IMR-90 (cell line): ENCODE data around the gene GDPD5. TPM values are rescaled to one million over a fixed set of nuclear protein-coding genes. Genes with fewer than 3 reads are reported as not detected.

ENCODE experiments used
- ATAC-seq: fragments of 200-7000 bp; cut with Tn5 transposase; 2 replicates; pipeline ENCODE4 v1.9.1; 2020; ENCODE audit warnings: low read depth, mild to moderate bottlenecking, moderate library complexity
- BruUV-seq: library from RNA; stranded (reverse); fragments of 400-500 nt; replicated peaks from 2 replicates; lab custom pipeline; 2021; lab: Mats Ljungman, UMichigan
- CTCF ChIA-PET: fragments of 300-600 bp; formaldehyde crosslinking; extraction: SDS; loops from one replicate; lab custom pipeline; 2021; ENCODE audit warnings: antibody characterized with exemption; lab: Yijun Ruan, JAX
- POLR2A ChIA-PET: fragments of 300-600 bp; sonication (Branson Sonifier 250); formaldehyde crosslinking; loops from one replicate; lab custom pipeline; 2022; ENCODE audit warnings: antibody characterized with exemption; ENCODE audit not compliant: unreplicated experiment; lab: Charles Lee
- DNase-seq: peaks from one replicate; pipeline ENCODE4 v3.0.0; 2013
- H2AFZ ChIP-seq: replicated peaks from 2 replicates; pipeline ENCODE3; 2013; ENCODE audit warnings: low read length, mild to moderate bottlenecking; ENCODE audit not compliant: poor library complexity
- H2AK5ac ChIP-seq: 2 replicates; pipeline ENCODE4 v1.6.1; 2013; ENCODE audit warnings: low read depth, low read length, inconsistent platforms
- H2AK9ac ChIP-seq: replicated peaks from 2 replicates; pipeline ENCODE3; 2013; ENCODE audit warnings: mild to moderate bottlenecking, low read depth, low read length, moderate library complexity; ENCODE audit not compliant: poor library complexity
- H2BK120ac ChIP-seq: 2 replicates; pipeline ENCODE4 v1.6.1; 2013; ENCODE audit warnings: low read depth, low read length, inconsistent platforms
- H2BK15ac ChIP-seq: 3 replicates; pipeline ENCODE4 v1.6.1; 2013; ENCODE audit warnings: low read depth, low read length, inconsistent platforms
- H2BK20ac ChIP-seq: 2 replicates; pipeline ENCODE4 v1.6.1; 2013; ENCODE audit warnings: low read depth, mild to moderate bottlenecking, inconsistent platforms, low read length, moderate library complexity
- H2BK5ac ChIP-seq: 2 replicates; pipeline ENCODE4 v1.6.1; 2013; ENCODE audit warnings: mild to moderate bottlenecking, low read depth, low read length, inconsistent platforms; ENCODE audit not compliant: poor library complexity, severe bottlenecking
- H3K14ac ChIP-seq: replicated peaks from 2 replicates; pipeline ENCODE4 v1.6.1; 2013; ENCODE audit warnings: low read depth, low read length, inconsistent platforms
- H3K18ac ChIP-seq: 2 replicates; pipeline ENCODE4 v1.6.1; 2013; ENCODE audit warnings: low read depth, low read length, control low read depth
- H3K23ac ChIP-seq: 2 replicates; pipeline ENCODE4 v1.6.1; 2013; ENCODE audit warnings: low read depth, low read length, inconsistent platforms
- H3K27ac ChIP-seq: 2 replicates; pipeline ENCODE4 v1.5.1; 2013; ENCODE audit warnings: mild to moderate bottlenecking, control low read depth, low read length; ENCODE audit not compliant: insufficient read depth
- H3K27me3 ChIP-seq: 2 replicates; pipeline ENCODE4 v1.6.1; 2013; ENCODE audit warnings: low read length; ENCODE audit not compliant: control insufficient read depth, insufficient read depth
- H3K36me3 ChIP-seq: 2 replicates; pipeline ENCODE4 v1.6.1; 2013; ENCODE audit warnings: low read length, mixed read lengths; ENCODE audit not compliant: control insufficient read depth, insufficient read depth
- H3K4ac ChIP-seq: 2 replicates; pipeline ENCODE4 v1.6.1; 2013; ENCODE audit warnings: low read depth, low read length, inconsistent platforms
- H3K4me1 ChIP-seq: 2 replicates; pipeline ENCODE4 v1.6.1; 2013; ENCODE audit warnings: low read length, mixed read lengths; ENCODE audit not compliant: control insufficient read depth, insufficient read depth
- H3K4me2 ChIP-seq: 2 replicates; pipeline ENCODE4 v1.6.1; 2013; ENCODE audit warnings: low read depth, mild to moderate bottlenecking, control low read depth, low read length, moderate library complexity
- H3K4me3 ChIP-seq: 2 replicates; pipeline ENCODE4 v1.5.1; 2013; ENCODE audit warnings: low read depth, mild to moderate bottlenecking, control low read depth, low read length, moderate library complexity; ENCODE audit not compliant: insufficient read depth
- H3K56ac ChIP-seq: 2 replicates; pipeline ENCODE4 v1.6.1; 2013; ENCODE audit warnings: low read length, inconsistent platforms; ENCODE audit not compliant: insufficient read depth; ENCODE audit errors: extremely low read depth
- H3K79me1 ChIP-seq, 2 experiments: 2 replicates each; pipeline ENCODE4 v1.6.1; 2013; ENCODE audit warnings: low read length in 2 of 2, inconsistent platforms in 1 of 2, low read depth in 1 of 2
- H3K9ac ChIP-seq: 2 replicates; pipeline ENCODE4 v1.6.1; 2013; ENCODE audit warnings: low read depth, low read length, control low read depth
- H3K9me1 ChIP-seq: 2 replicates; pipeline ENCODE4 v1.6.1; 2013; ENCODE audit warnings: low read length, inconsistent platforms; ENCODE audit not compliant: insufficient read depth
- H3K9me3 ChIP-seq: 2 replicates; pipeline ENCODE4 v1.6.1; 2013; ENCODE audit warnings: low read length; ENCODE audit not compliant: control insufficient read depth, insufficient read depth
- H4K20me1 ChIP-seq: 2 replicates; pipeline ENCODE4 v1.6.1; 2013; ENCODE audit warnings: low read length, inconsistent platforms; ENCODE audit not compliant: insufficient read depth
- H4K5ac ChIP-seq: 2 replicates; pipeline ENCODE4 v1.6.1; 2013; ENCODE audit warnings: mild to moderate bottlenecking, low read depth, low read length, control low read depth
- H4K8ac ChIP-seq, 2 experiments: 2 replicates each; pipeline ENCODE4 v1.6.1; 2013; ENCODE audit warnings: low read depth in 2 of 2, low read length in 2 of 2, control low read depth in 1 of 2, inconsistent platforms in 1 of 2
- H4K91ac ChIP-seq: 2 replicates; pipeline ENCODE4 v1.6.1; 2013; ENCODE audit warnings: low read depth, low read length, inconsistent platforms; ENCODE audit not compliant: insufficient read depth
- BHLHE40 ChIP-seq: fragments of 150-350 bp; IDR thresholded peaks from 2 replicates; pipeline ENCODE4 v1.6.1; 2016; ENCODE audit warnings: mild to moderate bottlenecking, low read depth, low read length
- CEBPB ChIP-seq: IDR thresholded peaks from 2 replicates; pipeline ENCODE4 v1.6.1; 2012; ENCODE audit warnings: low read depth, low read length, improper control_type of control experiment
- CHD1 ChIP-seq: IDR thresholded peaks from 2 replicates; pipeline ENCODE4 v1.6.1; 2012; ENCODE audit warnings: low read depth, low read length, improper control_type of control experiment
- CTCF ChIP-seq: conservative IDR thresholded peaks from 2 replicates; pipeline ENCODE4 v1.5.1; 2012; ENCODE audit warnings: mild to moderate bottlenecking, low read depth, low read length, improper control_type of control experiment
- ELK1 ChIP-seq: fragments of 150-350 bp; IDR thresholded peaks from 2 replicates; pipeline ENCODE4 v1.6.1; 2016; ENCODE audit warnings: low read depth, mild to moderate bottlenecking, low read length, moderate library complexity, borderline replicate concordance
- FOS ChIP-seq: fragments of 150-350 bp; IDR thresholded peaks from 2 replicates; pipeline ENCODE4 v1.6.1; 2016; ENCODE audit warnings: low read depth, low read length
- MAFK ChIP-seq: IDR thresholded peaks from 2 replicates; pipeline ENCODE4 v1.6.1; 2012; ENCODE audit warnings: low read depth, low read length, improper control_type of control experiment
- MAZ ChIP-seq: IDR thresholded peaks from 2 replicates; pipeline ENCODE4 v1.6.1; 2012; ENCODE audit warnings: low read depth, mild to moderate bottlenecking, low read length, improper control_type of control experiment, moderate library complexity, borderline replicate concordance
- MXI1 ChIP-seq: IDR thresholded peaks from 2 replicates; pipeline ENCODE4 v1.6.1; 2012; ENCODE audit warnings: low read depth, mild to moderate bottlenecking, low read length, moderate library complexity, borderline replicate concordance
- NFE2L2 ChIP-seq: fragments of 150-350 bp; IDR thresholded peaks from 2 replicates; pipeline ENCODE4 v1.6.1; 2016; ENCODE audit warnings: low read depth, mild to moderate bottlenecking, low read length
- POLR2A ChIP-seq: IDR thresholded peaks from 2 replicates; pipeline ENCODE4 v1.6.1; 2012; ENCODE audit warnings: mild to moderate bottlenecking, low read depth, low read length
- RAD21 ChIP-seq: IDR thresholded peaks from 2 replicates; pipeline ENCODE4 v1.6.1; 2012; ENCODE audit warnings: low read length, improper control_type of control experiment
- RCOR1 ChIP-seq: IDR thresholded peaks from 2 replicates; pipeline ENCODE4 v1.6.1; 2012; ENCODE audit warnings: mild to moderate bottlenecking, low read length, improper control_type of control experiment; ENCODE audit not compliant: insufficient replicate concordance
- RFX5 ChIP-seq: IDR thresholded peaks from 2 replicates; pipeline ENCODE4 v1.8.0; 2012; ENCODE audit warnings: low read depth, mild to moderate bottlenecking, low read length, moderate library complexity
- SMC3 ChIP-seq: fragments of 150-350 bp; IDR thresholded peaks from 2 replicates; pipeline ENCODE4 v1.6.1; 2016; ENCODE audit warnings: low read depth, mild to moderate bottlenecking, antibody characterized with exemption, low read length, moderate library complexity
- WGBS, 2 experiments: methylation state at CpG; one replicate each; pipeline versions ENCODE4 v1.1.5 to v1.1.7; 2013; ENCODE audit warnings: missing lambda C conversion rate in 2 of 2; ENCODE audit not compliant: insufficient read length in 1 of 2; ENCODE audit errors: extremely low coverage in 2 of 2; 5-methylcytosine and 5-hydroxymethylcytosine counted together
- dilution Hi-C: fragments of 300-500 bp; cut with HindIII; formaldehyde crosslinking; loops from one replicate; pipeline ENCODE4 v1.14.3; 2018; ENCODE audit warnings: low sequenced_read_pairs; ENCODE audit not compliant: unreplicated experiment
- in situ Hi-C: fragments of 300-500 bp; cut with MboI; formaldehyde crosslinking; loops from 3 replicates; pipeline ENCODE4 v1.14.3; 2019; ENCODE audit warnings: low sequenced_read_pairs, inconsistent platforms, mixed read lengths
- intact Hi-C: fragments of 100-400 bp; cut with micrococcal nuclease; formaldehyde crosslinking; loops from 2 replicates; pipeline ENCODE4 v1.10.0; 2022
- polyA plus RNA-seq, 3 experiments: library from polyadenylated mRNA; depleted of rRNA; stranded (reverse); fragments of >200 nt; gene quantifications; 2 replicates each; pipeline ENCODE4 v1.2.3, GENCODE V29; 2012; ENCODE audit warnings: low replicate concordance in 1 of 3
- total RNA-seq: library from RNA; depleted of rRNA; stranded (reverse); fragments of >200 nt; gene quantifications from 2 replicates; pipeline ENCODE4 v1.2.3, GENCODE V29; 2012
- TF ChIP-seq, protein P1 (sequence below): fragments of 150-350 bp; IDR thresholded peaks from 2 replicates; pipeline ENCODE4 v1.6.1; 2017; ENCODE audit warnings: mild to moderate bottlenecking, antibody characterized with exemption, low read length, low read depth

Gene GDPD5
- total and polyA plus RNA-seq, 2 of the 4 experiments (the other 2 are of a cell fraction): 2.0 to 7.9 TPM

DNA sequence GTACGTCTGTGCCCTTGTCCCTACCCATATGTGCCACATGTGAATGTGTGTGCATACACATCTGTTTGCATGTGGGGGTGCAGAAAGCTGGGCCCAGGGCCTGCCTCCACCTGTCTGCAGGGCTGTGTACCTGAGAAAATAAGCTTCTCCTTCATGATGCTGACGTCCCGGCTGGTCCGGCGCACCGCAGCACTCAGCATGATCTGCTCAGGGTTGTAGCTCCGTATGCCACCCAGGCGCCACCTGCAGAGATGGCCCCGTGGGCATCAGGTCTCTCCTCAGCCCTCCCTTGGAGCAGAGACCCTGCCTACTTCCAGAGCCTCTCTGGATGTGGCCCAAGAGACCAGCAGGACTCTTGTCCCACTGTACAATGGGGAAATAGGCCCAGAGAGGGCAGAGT is 88.9 kb downstream of the GDPD5 start:
- in situ Hi-C loops: no loop called here
- H3K9me3 ChIP-seq: no peaks in the 10 kb centered on the region

More for the DNA sequence above, 88.9 kb downstream of the GDPD5 start:
- Histone ChIP-seq H2AK5ac (no peak overlapping the region), H4K20me1 (no peaks in the 10 kb centered on the region), H3K23ac (no peak overlapping the region), H4K5ac (no peak overlapping the region), H2BK20ac (no peak overlapping the region), H4K8ac (no peak overlapping the region), H2AFZ (no peak overlapping the region), H2BK5ac (no peak overlapping the region), H2BK15ac (no peak overlapping the region), H2AK9ac (no peak overlapping the region), H3K18ac (no peak overlapping the region), H3K56ac (no peak overlapping the region), H3K4me2 (no peak overlapping the region), H3K14ac (no peak overlapping the region), H3K9ac (no peak overlapping the region), H3K4me3 (no peak overlapping the region), H4K91ac (no peak overlapping the region), H3K79me1 (no peaks in the 10 kb centered on the region), H3K36me3 (no peaks in the 10 kb centered on the region), H3K4me1 (no peaks in the 10 kb centered on the region), H3K4ac (no peak overlapping the region), H3K27me3 (peaks cover 20% of the 10 kb centered on the region), H3K9me1 (0 out of 2 replicates have a peak, but pooled peaks cover 4% of the 10 kb centered on the region), H2BK120ac (no peak overlapping the region), H3K27ac (no peak overlapping the region)
- dilution Hi-C loops: no loop called here
- TF ChIP-seq BHLHE40 (no peak), CEBPB (no peak), MXI1 (no peak), POLR2A (no peak), CTCF (no peak), SMC3 (no peak), RCOR1 (no peak), RAD21 (no peak), CHD1 (no peak), MAZ (no peak), MAFK (no peak), RFX5 (no peak), ELK1 (no peak), FOS (no peak), NFE2L2 (no peak)
- TF ChIP-seq, protein P1, sequence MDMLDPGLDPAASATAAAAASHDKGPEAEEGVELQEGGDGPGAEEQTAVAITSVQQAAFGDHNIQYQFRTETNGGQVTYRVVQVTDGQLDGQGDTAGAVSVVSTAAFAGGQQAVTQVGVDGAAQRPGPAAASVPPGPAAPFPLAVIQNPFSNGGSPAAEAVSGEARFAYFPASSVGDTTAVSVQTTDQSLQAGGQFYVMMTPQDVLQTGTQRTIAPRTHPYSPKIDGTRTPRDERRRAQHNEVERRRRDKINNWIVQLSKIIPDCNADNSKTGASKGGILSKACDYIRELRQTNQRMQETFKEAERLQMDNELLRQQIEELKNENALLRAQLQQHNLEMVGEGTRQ: no peak
- ChIA-PET POLR2A (no interaction called here), CTCF (no interaction called here)
- ATAC-seq: no peak
- intact Hi-C loops: no loop called here
- BruUV-seq: no TSS peak
- WGBS, 2 experiments: 95% methylated on average over 7 of the region's 9 CpGs; no CpG with 5 or more reads in 1 of the 2 experiments
- no peak for DNase-seq
